Measurements from ENCODE around the gene RPGR. TPM values are rescaled to one million over a fixed set of nuclear protein-coding genes. Genes with fewer than 3 reads are reported as not detected.

Gene RPGR
- total RNA-seq, 1 donor, result 4.3 TPM

DNA sequence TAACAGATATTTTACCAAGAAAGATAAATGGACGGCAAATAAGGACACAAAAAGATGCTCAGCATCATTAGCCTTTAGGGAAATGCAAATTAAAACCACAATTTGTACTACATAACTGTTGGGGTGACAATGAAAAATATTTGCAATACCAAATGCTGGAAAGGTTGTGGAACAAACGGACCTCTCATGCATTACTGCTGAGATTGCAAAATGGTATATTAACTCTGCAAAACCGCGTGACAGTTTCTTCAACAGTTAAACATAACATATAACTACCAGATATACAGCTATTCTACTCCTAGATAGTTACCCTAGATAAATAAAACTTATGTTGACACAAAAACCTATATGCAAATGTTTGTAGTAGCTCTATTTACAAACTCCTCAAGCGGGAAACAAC, 18.8 kb upstream of the RPGR start:
- no peak for DNase-seq (ENCODE audit: low read depth)
- no peak overlapping the region for H3K4me3 ChIP-seq (ENCODE audit: low read depth, low read length)
- TF ChIP-seq, protein P1, sequence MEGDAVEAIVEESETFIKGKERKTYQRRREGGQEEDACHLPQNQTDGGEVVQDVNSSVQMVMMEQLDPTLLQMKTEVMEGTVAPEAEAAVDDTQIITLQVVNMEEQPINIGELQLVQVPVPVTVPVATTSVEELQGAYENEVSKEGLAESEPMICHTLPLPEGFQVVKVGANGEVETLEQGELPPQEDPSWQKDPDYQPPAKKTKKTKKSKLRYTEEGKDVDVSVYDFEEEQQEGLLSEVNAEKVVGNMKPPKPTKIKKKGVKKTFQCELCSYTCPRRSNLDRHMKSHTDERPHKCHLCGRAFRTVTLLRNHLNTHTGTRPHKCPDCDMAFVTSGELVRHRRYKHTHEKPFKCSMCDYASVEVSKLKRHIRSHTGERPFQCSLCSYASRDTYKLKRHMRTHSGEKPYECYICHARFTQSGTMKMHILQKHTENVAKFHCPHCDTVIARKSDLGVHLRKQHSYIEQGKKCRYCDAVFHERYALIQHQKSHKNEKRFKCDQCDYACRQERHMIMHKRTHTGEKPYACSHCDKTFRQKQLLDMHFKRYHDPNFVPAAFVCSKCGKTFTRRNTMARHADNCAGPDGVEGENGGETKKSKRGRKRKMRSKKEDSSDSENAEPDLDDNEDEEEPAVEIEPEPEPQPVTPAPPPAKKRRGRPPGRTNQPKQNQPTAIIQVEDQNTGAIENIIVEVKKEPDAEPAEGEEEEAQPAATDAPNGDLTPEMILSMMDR (IDR thresholded peaks at IDR 0.05; ENCODE audit: insufficient read depth, low read depth, low read length), result no peak

DNA sequence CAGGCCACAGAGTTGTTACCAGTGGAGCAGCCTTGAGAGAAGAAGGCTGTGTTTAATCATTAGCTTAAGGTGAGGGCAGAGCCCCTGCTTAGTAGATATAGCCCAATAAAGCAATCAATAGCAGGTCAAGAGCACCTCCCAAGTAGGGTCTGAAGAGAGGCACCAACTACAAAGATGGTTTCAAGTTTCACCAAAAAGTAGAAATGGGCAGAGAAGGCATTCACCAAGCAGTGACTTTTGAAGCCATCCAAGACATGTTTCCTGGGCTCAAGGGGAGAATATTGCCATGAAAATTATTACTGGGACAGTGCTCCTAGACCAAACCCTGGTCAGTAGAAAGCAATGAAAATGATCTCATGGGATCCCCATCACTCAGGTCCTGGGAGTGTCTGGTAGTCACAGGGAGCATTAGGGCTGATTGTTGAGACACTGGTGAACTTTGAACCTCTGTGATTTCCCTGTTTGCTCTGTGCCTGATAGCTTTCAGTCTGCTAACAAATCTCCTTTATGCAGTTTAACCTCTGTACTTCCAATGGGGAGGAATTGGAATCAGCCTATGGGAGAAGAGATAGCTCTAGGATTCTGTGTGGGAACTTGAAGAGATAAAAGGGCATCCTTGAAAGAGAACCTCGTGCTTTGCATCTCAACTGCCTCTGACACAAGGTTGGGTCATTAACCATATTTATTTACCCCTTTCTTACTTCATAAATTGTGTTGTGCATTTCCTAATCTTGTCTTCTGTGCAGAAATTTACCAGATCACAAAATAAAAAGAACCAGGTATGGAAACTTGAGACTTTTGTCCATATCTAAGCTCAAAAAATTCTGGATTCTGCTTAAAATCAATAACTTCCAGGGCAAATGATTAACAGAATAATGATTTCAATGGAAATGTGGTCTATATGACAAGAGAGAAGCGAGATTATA, 15.8 kb upstream of the RPGR start:
- no peak overlapping the region for H3K4me3 ChIP-seq (ENCODE audit: low read depth, low read length)
- no peak for DNase-seq (ENCODE audit: low read depth)
- TF ChIP-seq, protein P1 (IDR thresholded peaks at IDR 0.05; ENCODE audit: insufficient read depth, low read depth, low read length), result no peak

DNA sequence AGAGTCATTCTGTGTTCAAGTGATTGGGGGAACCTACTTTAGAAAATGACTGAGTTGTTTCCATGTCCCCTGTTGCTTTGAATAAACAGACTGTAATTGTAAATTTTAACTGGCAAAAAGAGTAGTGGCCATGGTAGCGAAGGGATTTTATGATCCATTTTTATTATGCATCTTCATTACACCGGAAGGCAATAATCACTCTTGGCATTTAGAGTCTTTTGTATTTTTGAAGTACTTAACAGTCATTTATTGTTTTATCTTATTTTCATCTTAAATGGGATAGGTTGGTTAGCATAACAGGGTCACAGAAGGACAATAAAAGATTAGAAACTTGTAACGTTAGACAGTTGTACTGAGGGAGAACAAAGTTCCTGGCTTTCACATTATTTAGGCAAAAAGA, 14.1 kb upstream of the RPGR start:
- H3K4me3 ChIP-seq (ENCODE audit: low read depth, low read length), result no peak overlapping the region
- no peak for DNase-seq (ENCODE audit: low read depth)
- TF ChIP-seq, protein P1 (IDR thresholded peaks at IDR 0.05; ENCODE audit: insufficient read depth, low read depth, low read length), result no peak

DNA sequence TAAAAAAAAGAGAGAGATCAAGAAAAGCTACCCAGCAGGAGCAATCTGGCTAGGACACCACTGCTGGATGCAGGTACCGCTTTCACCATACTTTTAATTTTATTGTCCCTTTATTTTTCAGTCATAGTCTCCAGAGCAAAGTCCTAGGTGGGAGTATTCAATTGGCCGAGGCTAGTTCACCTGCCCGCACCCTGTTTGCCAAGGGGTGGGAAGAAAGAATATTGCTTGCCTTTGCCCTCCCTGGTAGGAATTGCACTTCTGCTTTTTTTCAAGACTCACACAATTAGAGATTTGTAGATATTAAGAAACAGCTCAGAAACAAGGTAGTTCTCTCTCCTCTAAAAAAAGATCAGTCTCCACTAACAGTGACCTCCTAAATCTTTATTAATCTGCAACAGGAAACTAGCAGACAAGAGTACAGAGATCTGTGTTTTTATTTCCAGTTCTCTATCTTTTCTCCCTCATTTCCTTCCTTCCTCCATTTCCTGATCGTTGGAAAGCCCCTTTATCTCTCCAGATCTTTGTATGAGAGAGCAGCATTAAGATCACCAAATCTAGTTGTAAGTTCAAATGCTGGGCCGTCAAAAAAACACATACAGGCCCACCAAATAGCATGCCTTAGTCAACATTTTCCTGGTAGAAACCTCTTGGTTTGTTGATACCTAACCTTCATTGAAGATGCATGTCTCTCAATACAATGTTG, 9.4 kb upstream of the RPGR start:
- H3K4me3 ChIP-seq (ENCODE audit: low read depth, low read length), result no peak overlapping the region
- DNase-seq (ENCODE audit: low read depth), result no peak
- TF ChIP-seq, protein P1 (IDR thresholded peaks at IDR 0.05; ENCODE audit: insufficient read depth, low read depth, low read length), result no peak

DNA sequence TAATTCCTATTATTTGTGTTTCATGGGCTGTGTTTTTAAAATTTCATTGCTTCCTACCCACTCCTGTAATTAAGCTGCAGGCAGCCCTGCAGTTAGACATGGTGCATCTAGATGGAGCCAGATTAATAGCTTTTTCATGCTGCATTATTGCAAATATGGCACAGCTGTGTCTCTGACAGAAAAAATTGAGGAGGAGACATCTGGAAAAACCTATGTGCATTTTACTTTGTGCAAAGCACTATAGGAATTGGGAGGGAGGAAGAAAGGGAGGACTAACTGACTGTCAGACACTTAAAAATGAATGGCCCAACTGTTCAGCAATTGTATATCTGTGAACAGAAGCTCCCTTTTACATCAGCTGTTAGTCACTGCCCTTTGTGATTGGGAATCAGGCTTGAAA, 8.1 kb upstream of the RPGR start:
- TF ChIP-seq, protein P1 (IDR thresholded peaks at IDR 0.05; ENCODE audit: insufficient read depth, low read depth, low read length), result no peak
- H3K4me3 ChIP-seq (ENCODE audit: low read depth, low read length), result no peak overlapping the region
- no peak for DNase-seq (ENCODE audit: low read depth)

DNA sequence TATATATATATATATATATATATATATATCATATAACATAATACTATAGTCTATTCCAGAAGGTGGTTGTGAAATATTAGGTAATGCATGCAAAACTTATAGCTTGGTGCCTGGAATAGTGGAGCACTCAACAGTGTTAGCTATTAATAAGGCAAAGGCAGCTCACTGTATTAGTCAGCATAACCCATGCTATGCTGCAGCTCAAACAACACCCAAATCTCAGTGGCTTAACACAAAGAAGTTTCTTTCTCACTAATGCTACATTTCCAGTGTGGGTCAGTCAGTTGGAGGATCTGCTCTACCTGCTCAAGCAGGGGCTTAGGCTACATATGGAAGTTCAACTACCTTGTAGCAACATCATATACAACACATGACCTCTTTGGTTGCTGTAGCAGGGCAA, 5.2 kb upstream of the RPGR start:
- H3K4me3 ChIP-seq (ENCODE audit: low read depth, low read length), result no peak overlapping the region
- no peak for DNase-seq (ENCODE audit: low read depth)
- TF ChIP-seq, protein P1 (IDR thresholded peaks at IDR 0.05; ENCODE audit: insufficient read depth, low read depth, low read length), result no peak
